NCI-H1930 (cell line): Measurements from ENCODE around the gene ZNF253.
"Not testable (repeated sequence)": the region's sequence is repeated elsewhere in the genome, so short reads cannot be mapped to it uniquely, and the experiment has no call there.

Experiments used
- DNase-seq, 2 experiments: peaks; one replicate each; lab custom pipeline; 2025; lab: John Stamatoyannopoulos, UW

ZNF253 gene

GRCh38 chr19:19900139-19900728, 34.6 kb downstream of the ZNF253 start:
- DNase-seq, result no peak

DNA sequence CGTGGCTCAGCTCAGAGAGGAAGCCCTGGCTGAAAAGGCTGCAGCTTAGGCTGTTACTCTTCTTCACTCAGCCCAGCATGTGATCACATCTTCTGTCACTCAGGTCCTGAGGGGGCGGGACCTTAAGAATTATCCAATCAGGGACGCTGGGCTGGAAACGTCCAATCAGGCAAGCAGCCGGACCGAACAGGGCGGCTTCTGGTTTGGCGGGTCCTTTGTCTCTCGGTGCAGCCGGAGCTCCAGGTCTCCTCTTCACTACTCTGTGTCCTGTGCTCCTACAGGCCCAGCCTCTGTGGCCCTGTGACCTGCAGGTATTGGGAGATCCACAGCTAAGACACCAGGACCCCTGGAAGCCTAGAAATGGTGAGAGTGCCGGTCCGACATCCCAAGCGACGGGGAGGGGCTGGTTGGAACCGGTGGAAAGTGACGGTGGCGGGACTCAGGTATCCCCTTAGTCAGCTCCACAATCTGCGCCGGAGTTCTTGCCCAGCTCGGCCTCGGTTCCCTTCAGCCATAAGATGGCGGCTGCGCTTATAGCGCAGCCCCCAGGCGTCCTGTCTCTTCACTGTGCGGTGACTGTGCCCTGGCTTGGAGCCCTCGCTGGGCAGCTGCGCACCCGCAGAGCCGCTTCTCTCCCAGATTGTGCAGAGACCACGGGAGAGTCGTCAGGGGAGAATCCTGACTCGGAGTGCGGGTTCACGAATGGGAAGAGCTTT, 35.2 kb downstream of the ZNF253 start, which contains the start of gene ZNF93:
TSS of gene ZNF93 (plus strand) at position 218 of the 716 bp plus-strand sequence. CDS start at position 361, 143 bp downstream.
- DNase-seq, result peak; percentile 80 to 83

DNA sequence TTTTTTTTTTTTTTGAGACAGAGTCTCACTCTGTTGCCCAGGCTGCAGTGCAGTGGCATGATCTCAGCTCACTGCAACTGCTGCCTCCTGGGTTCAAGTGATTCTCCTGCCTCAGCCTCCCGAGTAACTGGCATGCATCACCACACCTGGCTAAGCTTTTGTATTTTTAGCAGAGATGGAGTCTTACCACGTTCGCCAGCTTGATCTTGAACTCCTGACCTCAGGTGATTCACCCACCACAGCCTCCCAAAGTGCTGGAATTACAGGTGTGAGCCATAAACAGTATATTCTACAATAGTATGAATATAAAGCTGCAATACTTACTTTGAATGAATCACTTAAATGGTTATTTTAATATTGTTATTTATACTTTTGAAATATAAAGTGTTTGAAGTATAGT, 41.9 kb downstream of the ZNF253 start:
- DNase-seq, result not testable (repeated sequence)

DNA sequence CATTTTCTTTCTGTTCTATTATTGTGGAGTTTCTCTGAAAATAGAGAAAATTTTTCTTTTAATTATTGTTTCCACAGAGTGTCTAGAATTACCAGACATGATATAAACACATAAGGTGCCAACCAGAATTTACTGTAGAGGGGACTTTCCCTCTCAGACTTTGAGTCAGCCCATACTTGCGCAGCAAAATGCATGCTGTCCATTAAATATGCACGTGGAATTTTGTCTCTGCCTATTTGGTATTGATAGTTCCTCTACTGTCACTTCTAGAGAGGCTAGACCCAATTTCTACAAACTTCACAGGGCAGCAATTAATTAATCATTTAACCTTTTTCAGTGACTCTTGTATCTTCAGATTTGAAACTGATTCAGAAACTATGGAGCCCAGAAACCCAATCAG, 44.0 kb downstream of the ZNF253 start:
- DNase-seq, result no peak

DNA sequence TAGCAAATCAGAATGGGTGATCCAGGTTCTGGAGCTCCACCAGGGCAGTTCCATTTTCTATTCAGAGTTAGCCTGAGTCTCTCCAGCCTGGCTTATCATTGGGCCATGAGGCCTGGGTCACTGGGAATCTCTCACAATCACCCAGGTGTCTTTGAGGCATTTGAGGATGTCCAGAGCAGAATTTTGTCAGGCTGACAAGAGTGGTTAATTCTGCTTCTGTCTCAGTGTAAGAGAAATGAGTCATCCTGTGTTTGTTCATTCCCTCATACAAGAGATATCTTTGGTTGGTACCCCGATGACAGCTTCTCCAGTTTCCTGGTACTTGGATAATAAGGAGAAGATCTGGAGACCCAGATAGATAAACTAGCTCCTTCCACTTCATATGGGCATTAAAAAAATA, 45.5 kb downstream of the ZNF253 start:
- DNase-seq, result no peak

DNA sequence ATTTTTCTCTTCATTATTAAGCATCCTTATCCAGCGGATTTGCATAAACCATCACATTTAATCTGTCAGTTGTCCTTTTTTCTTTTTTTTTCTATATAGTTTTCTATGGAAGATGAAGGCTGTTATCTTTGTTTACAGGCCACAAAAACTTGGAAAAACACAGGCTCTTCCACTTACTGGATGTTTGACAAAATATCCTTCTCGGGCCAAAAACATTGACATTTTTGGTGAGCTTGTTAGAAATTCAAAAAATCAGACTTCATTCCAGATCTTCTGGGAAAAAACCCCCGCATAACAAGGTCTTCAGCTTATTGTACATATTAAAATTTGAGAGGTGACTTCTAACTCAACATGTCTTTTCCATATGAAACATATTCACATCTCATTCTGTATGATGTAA, 48.9 kb downstream of the ZNF253 start:
- no peak for DNase-seq

DNA sequence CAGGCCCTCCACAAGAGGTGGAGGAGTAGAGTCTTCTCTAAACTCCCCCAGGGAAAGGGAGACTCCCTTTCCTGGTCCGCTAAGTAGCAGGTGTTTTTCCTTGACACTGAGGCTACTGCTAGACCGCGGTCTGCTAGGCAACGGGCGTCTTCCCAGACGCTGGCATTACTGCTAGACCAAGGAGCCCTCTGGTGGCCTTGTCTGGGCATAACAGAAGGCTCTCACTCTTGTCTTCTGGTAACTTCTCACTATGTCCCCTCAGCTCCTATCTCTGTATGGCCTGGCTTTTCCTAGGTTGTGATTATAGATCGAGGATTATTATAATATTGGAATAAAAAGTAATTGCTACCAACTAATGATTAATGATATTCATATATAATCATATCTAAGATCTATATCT, 64.7 kb downstream of the ZNF253 start:
- DNase-seq, result not testable (repeated sequence)

DNA sequence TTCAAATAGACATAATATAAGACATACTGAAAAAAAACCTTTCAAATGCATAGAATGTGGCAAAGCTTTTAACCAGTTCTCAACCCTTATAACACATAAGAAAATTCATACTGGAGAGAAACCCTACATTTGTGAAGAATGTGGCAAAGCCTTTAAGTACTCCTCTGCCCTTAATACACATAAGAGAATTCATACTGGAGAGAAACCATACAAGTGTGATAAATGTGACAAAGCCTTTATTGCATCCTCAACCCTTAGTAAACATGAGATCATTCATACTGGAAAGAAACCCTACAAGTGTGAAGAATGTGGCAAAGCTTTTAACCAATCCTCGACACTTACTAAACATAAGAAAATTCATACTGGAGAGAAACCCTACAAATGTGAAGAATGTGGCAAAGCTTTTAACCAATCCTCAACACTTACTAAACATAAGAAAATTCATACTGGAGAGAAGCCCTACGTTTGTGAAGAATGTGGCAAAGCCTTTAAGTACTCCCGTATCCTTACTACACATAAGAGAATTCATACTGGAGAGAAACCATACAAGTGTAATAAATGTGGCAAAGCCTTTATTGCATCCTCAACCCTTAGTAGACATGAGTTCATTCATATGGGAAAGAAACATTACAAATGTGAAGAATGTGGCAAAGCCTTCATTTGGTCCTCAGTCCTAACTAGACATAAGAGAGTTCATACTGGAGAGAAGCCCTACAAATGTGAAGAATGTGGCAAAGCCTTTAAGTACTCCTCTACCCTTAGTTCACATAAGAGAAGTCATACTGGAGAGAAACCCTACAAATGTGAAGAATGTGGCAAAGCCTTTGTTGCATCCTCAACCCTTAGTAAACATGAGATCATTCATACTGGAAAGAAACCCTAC, 68.0 kb downstream of the ZNF253 start:
- not testable (repeated sequence) for DNase-seq

DNA sequence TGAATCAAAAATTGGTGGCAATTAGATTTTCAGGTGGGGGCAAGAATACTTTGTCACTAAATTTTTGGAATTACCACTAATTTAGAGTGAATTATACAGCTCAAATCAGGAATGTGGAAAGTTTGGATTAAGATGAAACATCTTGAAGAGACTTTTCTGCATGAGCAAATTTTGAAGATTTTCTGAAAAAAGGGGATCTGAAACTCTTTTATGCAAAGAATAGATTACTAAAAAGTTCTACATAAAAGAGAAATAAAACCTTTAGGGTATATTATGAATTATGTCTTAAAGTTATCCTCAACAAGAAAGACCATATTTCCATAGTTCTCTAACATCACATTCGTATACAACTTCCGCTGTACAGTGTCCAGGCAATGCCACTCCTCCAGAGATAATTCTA, 71.7 kb downstream of the ZNF253 start:
- no peak for DNase-seq

DNA sequence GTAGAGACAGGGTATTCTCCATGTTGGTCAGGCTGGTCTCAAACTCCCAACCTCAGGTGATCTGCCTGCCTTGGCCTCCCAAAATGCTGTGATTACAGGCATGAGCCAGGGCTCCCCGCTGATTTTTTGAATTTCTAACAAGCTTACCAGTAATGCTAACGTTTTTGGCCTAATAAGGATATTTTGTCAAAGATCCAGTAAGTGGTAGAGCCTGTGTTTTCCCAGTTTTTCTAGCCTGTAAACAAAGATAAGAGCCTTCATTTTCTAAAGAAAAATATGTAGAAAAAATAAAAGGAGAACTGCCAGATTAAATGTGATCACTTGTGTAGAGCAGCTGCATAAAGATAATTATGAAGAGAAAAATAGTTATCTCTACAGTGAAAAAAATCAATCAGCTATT, 72.8 kb downstream of the ZNF253 start:
- no peak for DNase-seq

GRCh38 chr19:19943848-19944582, 78.3 kb downstream of the ZNF253 start:
- no peak for DNase-seq
